ENCODE measurements around the gene ESPL1.
A peak's percentile ranks its signal among the peaks of the same experiment; 100 is the strongest.
"Not testable (repeated sequence)": the region's sequence is repeated elsewhere in the genome, so short reads cannot be mapped to it uniquely, and the experiment has no call there.

ESPL1 gene

GRCh38 chr12:53299101-53299453 is 31.0 kb downstream of the ESPL1 start:
- peak in 1 of 2 donors; percentile 12 for DNase-seq (ENCODE audit: low read depth in 2 of 2)

- peak; percentile 64 to 75 for DNase-seq (ENCODE audit: low read depth in 2 of 2)
Observed at GRCh38 chr12:53299454-53300180, 31.5 kb downstream of the ESPL1 start, which contains the start of gene MYG1. Gene MYG1 (plus strand): TSS chr12:53299695. CDS start chr12:53299738, 43 bp downstream.

- DNase-seq (ENCODE audit: low read depth in 2 of 2): no peak
Observed at GRCh38 chr12:53300187-53300586, 32.1 kb downstream of the ESPL1 start.

GRCh38 chr12:53302903-53303302 is 34.8 kb downstream of the ESPL1 start:
- no peak for DNase-seq (ENCODE audit: low read depth in 2 of 2)

GRCh38 chr12:53306826-53307225 is 38.7 kb downstream of the ESPL1 start:
- DNase-seq (ENCODE audit: low read depth in 2 of 2): no peak

- DNase-seq (ENCODE audit: low read depth in 2 of 2): no peak
Observed at GRCh38 chr12:53308276-53308675, 40.2 kb downstream of the ESPL1 start.

- DNase-seq (ENCODE audit: low read depth in 2 of 2): no peak
Observed at GRCh38 chr12:53313996-53314395, 45.9 kb downstream of the ESPL1 start.

GRCh38 chr12:53320352-53321195 is 52.5 kb downstream of the ESPL1 start:
- no peak for DNase-seq (ENCODE audit: low read depth in 2 of 2)

- peak in 1 of 2 donors; percentile 44 for DNase-seq (ENCODE audit: low read depth in 2 of 2)
Observed at GRCh38 chr12:53324113-53324778, 56.1 kb downstream of the ESPL1 start.

GRCh38 chr12:53324779-53325510 is 56.8 kb downstream of the ESPL1 start:
- DNase-seq (ENCODE audit: low read depth in 2 of 2): peak; percentile 68 to 83

GRCh38 chr12:53325511-53326061 is 57.5 kb downstream of the ESPL1 start:
- DNase-seq (ENCODE audit: low read depth in 2 of 2): peak in 1 of 2 donors; percentile 8

- DNase-seq (ENCODE audit: low read depth in 2 of 2): no peak
Observed at GRCh38 chr12:53326460-53327185, 58.5 kb downstream of the ESPL1 start.

GRCh38 chr12:53327435-53328042 is 59.4 kb downstream of the ESPL1 start:
- DNase-seq (ENCODE audit: low read depth in 2 of 2): no peak

GRCh38 chr12:53328043-53328435 is 59.9 kb downstream of the ESPL1 start:
- DNase-seq (ENCODE audit: low read depth in 2 of 2): no peak

- no peak for DNase-seq (ENCODE audit: low read depth in 2 of 2)
Observed at GRCh38 chr12:53330671-53331070, 62.6 kb downstream of the ESPL1 start.

- not testable (repeated sequence) for DNase-seq (ENCODE audit: low read depth in 2 of 2)
Observed at GRCh38 chr12:53332339-53332738, 64.2 kb downstream of the ESPL1 start.

GRCh38 chr12:53332744-53333143 is 64.6 kb downstream of the ESPL1 start:
- DNase-seq (ENCODE audit: low read depth in 2 of 2): no peak

- DNase-seq (ENCODE audit: low read depth in 2 of 2): no peak
Observed at GRCh38 chr12:53333289-53333688, 65.2 kb downstream of the ESPL1 start.

- no peak for DNase-seq (ENCODE audit: low read depth in 2 of 2)
Observed at GRCh38 chr12:53333845-53334244, 65.7 kb downstream of the ESPL1 start.

- no peak for DNase-seq (ENCODE audit: low read depth in 2 of 2)
Observed at GRCh38 chr12:53334822-53335221, 66.7 kb downstream of the ESPL1 start.

Data from stimulated activated CD8-positive, alpha-beta memory T cell treated with anti-CD3 and anti-CD28 coated beads, Interleukin-7, amount 100 ng/mL, for 4 hours (primary cell).